Measurements from ENCODE around the gene MAPK4. TPM values are rescaled to one million over a fixed set of nuclear protein-coding genes. Genes with fewer than 3 reads are reported as not detected.
A peak's percentile ranks its signal among the peaks of the same experiment; 100 is the strongest.

The MAPK4 gene
- total RNA-seq, 2 donors from 2014 or later = 10.6 to 12.6 TPM

DNA sequence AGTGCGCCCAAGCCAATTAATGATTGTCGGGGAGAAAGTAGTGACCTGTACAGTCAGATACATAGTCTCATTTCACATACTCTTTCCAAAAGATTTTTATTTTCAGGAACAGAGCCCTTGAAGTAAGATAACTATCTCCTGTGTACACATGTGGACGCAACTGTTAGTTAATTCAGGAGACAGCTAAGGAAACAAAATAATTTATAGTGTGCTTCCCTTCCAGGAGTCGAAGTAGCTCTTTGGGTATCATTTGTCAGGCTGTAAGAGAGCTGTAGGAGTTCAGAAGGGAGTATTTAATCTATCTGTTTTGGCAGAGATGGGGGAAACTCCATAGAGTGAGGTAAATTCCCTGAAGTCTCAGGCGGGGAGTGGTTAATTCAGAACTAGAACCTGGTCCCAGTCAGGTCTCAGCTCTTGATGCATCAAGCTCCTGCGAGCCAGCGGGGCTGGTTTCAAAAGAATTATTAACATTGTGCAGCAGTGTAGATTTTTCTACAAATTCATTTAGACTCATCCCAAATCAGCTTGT is 63.0 kb downstream of the MAPK4 start:
- Histone ChIP-seq H3K4me1 (replicated peaks) (peaks cover 15% of the 10 kb centered on the region), H3K9me3 (no peaks in the 10 kb centered on the region), H3K27me3 (replicated peaks; ENCODE audit: insufficient read depth) (no peaks in the 10 kb centered on the region), H3K27ac (peak overlapping the region; percentile 44 to 52), H3K36me3 (no peaks in the 10 kb centered on the region), H3K4me3 (no peak overlapping the region)
- no peak for DNase-seq (ENCODE audit: low spot score)
- 10% methylated on average over 7 of the region's 7 CpGs for WGBS
- TF ChIP-seq POLR2A (IDR thresholded peaks at IDR 0.05) = no peak
- TF ChIP-seq POLR2AphosphoS5 (IDR thresholded peaks at IDR 0.05) = peak; percentile 59
- TF ChIP-seq, protein P1, sequence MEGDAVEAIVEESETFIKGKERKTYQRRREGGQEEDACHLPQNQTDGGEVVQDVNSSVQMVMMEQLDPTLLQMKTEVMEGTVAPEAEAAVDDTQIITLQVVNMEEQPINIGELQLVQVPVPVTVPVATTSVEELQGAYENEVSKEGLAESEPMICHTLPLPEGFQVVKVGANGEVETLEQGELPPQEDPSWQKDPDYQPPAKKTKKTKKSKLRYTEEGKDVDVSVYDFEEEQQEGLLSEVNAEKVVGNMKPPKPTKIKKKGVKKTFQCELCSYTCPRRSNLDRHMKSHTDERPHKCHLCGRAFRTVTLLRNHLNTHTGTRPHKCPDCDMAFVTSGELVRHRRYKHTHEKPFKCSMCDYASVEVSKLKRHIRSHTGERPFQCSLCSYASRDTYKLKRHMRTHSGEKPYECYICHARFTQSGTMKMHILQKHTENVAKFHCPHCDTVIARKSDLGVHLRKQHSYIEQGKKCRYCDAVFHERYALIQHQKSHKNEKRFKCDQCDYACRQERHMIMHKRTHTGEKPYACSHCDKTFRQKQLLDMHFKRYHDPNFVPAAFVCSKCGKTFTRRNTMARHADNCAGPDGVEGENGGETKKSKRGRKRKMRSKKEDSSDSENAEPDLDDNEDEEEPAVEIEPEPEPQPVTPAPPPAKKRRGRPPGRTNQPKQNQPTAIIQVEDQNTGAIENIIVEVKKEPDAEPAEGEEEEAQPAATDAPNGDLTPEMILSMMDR (IDR thresholded peaks at IDR 0.05) = no peak
- intact Hi-C loops (cut with DNase I) = loop anchor here (5.0 kb wide), 1 partner anchor 39 kb away; no protein-coding TSS in a partner anchor

DNA sequence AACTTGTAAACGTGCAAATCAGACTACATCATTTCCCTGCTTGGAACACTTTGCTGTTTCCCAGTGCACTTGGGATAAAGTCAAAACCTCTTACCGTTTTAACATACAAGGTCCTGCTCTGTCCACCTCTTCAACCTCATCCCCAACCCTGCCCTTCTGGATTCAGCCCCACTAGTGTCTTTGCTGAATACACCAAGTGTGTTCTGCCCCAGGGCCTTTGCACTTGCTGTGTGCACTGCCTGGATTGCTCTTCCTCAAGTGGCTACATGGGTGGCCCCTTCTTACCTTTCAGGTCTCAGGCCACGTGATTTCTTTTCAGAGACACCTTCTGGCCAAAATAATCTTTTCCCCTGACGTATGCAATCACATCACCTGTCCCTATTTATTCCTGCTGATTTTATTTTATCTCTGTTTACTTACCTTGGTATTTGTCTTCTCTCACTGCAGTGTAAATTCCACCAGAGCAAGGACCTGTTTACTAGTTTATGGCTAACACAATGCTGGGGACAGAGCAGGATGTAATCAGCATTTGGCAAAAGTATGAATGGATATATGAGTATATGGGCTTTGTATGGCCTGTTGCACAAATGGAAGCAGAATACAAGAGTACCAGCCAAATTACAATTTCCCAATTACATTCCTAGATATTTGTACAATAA is 63.9 kb downstream of the MAPK4 start:
- TF ChIP-seq POLR2AphosphoS5 (IDR thresholded peaks at IDR 0.05) (no peak), POLR2A (IDR thresholded peaks at IDR 0.05) (no peak)
- TF ChIP-seq, protein P1 (IDR thresholded peaks at IDR 0.05) = no peak
- Histone ChIP-seq H3K27ac (no peak overlapping the region), H3K36me3 (no peaks in the 10 kb centered on the region), H3K27me3 (replicated peaks; ENCODE audit: insufficient read depth) (no peaks in the 10 kb centered on the region), H3K4me3 (no peak overlapping the region), H3K9me3 (no peaks in the 10 kb centered on the region), H3K4me1 (replicated peaks) (peaks cover 15% of the 10 kb centered on the region)
- WGBS = 45% methylated on average over 4 of the region's 4 CpGs
- no peak for DNase-seq (ENCODE audit: low spot score)
- intact Hi-C loops (cut with DNase I) = loop anchor here (5.0 kb wide), 1 partner anchor 38 kb away; no protein-coding TSS in a partner anchor

DNA sequence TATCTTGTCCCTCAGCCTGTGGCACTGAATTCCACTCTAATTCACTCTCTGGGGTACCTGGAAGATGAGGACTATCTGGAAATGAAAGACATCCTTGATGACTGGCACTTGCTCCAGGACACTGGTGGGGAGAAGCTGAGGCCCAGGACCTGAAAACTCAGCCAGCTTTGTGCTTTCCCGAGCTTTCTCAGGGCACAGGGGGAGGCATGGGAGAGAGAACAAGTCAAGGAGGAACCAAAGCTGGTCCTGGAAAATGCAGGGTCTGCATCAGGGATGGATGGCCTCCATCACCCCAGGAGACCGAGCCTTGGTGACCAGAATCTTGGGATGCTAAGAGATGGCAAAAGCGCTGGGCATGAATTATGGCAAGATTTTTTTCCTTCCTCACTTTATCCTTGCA is 65.1 kb downstream of the MAPK4 start:
- WGBS = 95% methylated on average over 3 of the region's 3 CpGs
- H3K9me3 ChIP-seq = no peaks in the 10 kb centered on the region
- no peak for DNase-seq (ENCODE audit: low spot score)
- no peak overlapping the region for H3K4me3 ChIP-seq
- TF ChIP-seq, protein P1 (IDR thresholded peaks at IDR 0.05) = no peak
- no peak for TF ChIP-seq POLR2A (IDR thresholded peaks at IDR 0.05)
- TF ChIP-seq POLR2AphosphoS5 (IDR thresholded peaks at IDR 0.05) = no peak
- H3K36me3 ChIP-seq = no peaks in the 10 kb centered on the region
- intact Hi-C loops (cut with DNase I) = loop anchor here (5.0 kb wide), 1 partner anchor 37 kb away; no protein-coding TSS in a partner anchor
- H3K4me1 ChIP-seq (replicated peaks) = peaks cover 13% of the 10 kb centered on the region
- no peak overlapping the region for H3K27ac ChIP-seq
- no peaks in the 10 kb centered on the region for H3K27me3 ChIP-seq (replicated peaks; ENCODE audit: insufficient read depth)

DNA sequence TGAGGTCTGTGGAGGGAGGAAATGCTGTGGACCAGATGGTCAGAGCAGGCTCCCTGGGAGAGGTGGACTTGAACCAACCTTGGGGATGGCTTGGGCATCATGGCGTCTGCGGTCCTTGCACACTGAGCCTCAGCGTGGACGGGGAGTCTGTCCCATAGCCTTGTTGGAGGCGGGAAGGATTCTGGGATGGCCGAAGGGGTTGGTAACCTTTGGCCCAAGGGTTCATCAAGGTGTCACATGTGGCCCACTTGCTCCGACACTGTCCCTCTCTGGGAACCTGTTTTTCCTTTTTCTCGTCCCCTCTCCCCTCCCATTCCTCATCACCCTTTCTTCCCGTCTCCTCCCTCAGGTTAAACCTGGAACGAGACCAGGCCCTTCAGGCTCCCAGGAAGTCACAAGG is 66.4 kb downstream of the MAPK4 start:
- no peak for DNase-seq (ENCODE audit: low spot score)
- Histone ChIP-seq H3K27ac (no peak overlapping the region), H3K36me3 (no peaks in the 10 kb centered on the region), H3K4me3 (no peak overlapping the region), H3K27me3 (replicated peaks; ENCODE audit: insufficient read depth) (no peaks in the 10 kb centered on the region), H3K9me3 (no peaks in the 10 kb centered on the region), H3K4me1 (replicated peaks) (peaks cover 13% of the 10 kb centered on the region)
- 87% methylated on average over 10 of the region's 10 CpGs for WGBS
- intact Hi-C loops (cut with DNase I) = no loop called here
- TF ChIP-seq POLR2A (IDR thresholded peaks at IDR 0.05) (no peak), POLR2AphosphoS5 (IDR thresholded peaks at IDR 0.05) (no peak)
- TF ChIP-seq, protein P1 (IDR thresholded peaks at IDR 0.05) = no peak

Measured in prostate gland (tissue), 2 donors.